Keratinocyte (primary cell): ENCODE data around the gene ZFP90. TPM values are rescaled to one million over a fixed set of nuclear protein-coding genes. Genes with fewer than 3 reads are reported as not detected.
A peak's percentile ranks its signal among the peaks of the same experiment; 100 is the strongest.

Experiments
- DNase-seq: peaks from one replicate; pipeline ENCODE4 v3.0.0-alpha.2; 2011; ENCODE audit warnings: low read depth, missing footprints, low spot score
- FAIRE-seq: peaks from 2 replicates; lab custom pipeline; 2011; peaks lifted over from hg19 to GRCh38; lab: Jason Lieb, UNC
- H2AFZ ChIP-seq: 2 replicates; pipeline ENCODE4 v1.6.0; 2012; ENCODE audit warnings: low read length, control low read depth, inconsistent platforms; ENCODE audit not compliant: control insufficient read depth
- H3K27ac ChIP-seq: 2 replicates; pipeline ENCODE4 v1.5.1; 2011; ENCODE audit warnings: low read length; ENCODE audit not compliant: control insufficient read depth, insufficient read depth
- H3K27me3 ChIP-seq: 3 replicates; pipeline ENCODE4 v1.6.0; 2011; ENCODE audit warnings: low read length; ENCODE audit not compliant: control insufficient read depth, insufficient read depth; ENCODE audit errors: extremely low read depth
- H3K36me3 ChIP-seq, 2 experiments: 2 replicates in 1 of 2; 3 replicates in 1 of 2; pipeline ENCODE4 v1.5.1; 2011; ENCODE audit warnings: low read length in 2 of 2, mild to moderate bottlenecking in 1 of 2; ENCODE audit not compliant: control insufficient read depth in 2 of 2, insufficient read depth in 2 of 2; ENCODE audit errors: extremely low read depth in 1 of 2
- H3K4me1 ChIP-seq: 3 replicates; pipeline ENCODE4 v1.5.1; 2011; ENCODE audit warnings: low read length; ENCODE audit not compliant: control insufficient read depth, insufficient read depth; ENCODE audit errors: extremely low read depth
- H3K4me2 ChIP-seq: 3 replicates; pipeline ENCODE4 v1.6.0; 2011; ENCODE audit warnings: low read depth, low read length; ENCODE audit not compliant: control insufficient read depth, insufficient read depth; ENCODE audit errors: extremely low read depth
- H3K4me3 ChIP-seq, 3 experiments: fragments of 200-600 bp in 1 of 3; sonication (generic) in 1 of 3; 2 replicates in 2 of 3; 3 replicates in 1 of 3; pipeline ENCODE4 v1.5.1; 2011 to 2016; ENCODE audit warnings: low read length in 3 of 3, mild to moderate bottlenecking in 3 of 3, control low read depth in 2 of 3, inconsistent platforms in 1 of 3, low read depth in 1 of 3, mixed read lengths in 1 of 3, mixed run types in 1 of 3, moderate library complexity in 1 of 3; ENCODE audit not compliant: control insufficient read depth in 2 of 3, insufficient read depth in 2 of 3; ENCODE audit errors: extremely low read depth in 1 of 3
- H3K79me2 ChIP-seq: 2 replicates; pipeline ENCODE4 v1.6.0; 2012; ENCODE audit warnings: low read length; ENCODE audit not compliant: control insufficient read depth, insufficient read depth
- H3K9ac ChIP-seq: 3 replicates; pipeline ENCODE4 v1.6.0; 2011; ENCODE audit warnings: low read length; ENCODE audit not compliant: control insufficient read depth, insufficient read depth; ENCODE audit errors: extremely low read depth
- H3K9me1 ChIP-seq: 3 replicates; pipeline ENCODE4 v1.6.0; 2011; ENCODE audit warnings: low read length; ENCODE audit not compliant: control insufficient read depth, insufficient read depth; ENCODE audit errors: extremely low read depth
- H3K9me3 ChIP-seq: 2 replicates; pipeline ENCODE4 v1.5.1; 2012; ENCODE audit warnings: low read depth, low read length; ENCODE audit not compliant: control insufficient read depth
- H4K20me1 ChIP-seq: 3 replicates; pipeline ENCODE4 v1.6.0; 2011; ENCODE audit warnings: low read length; ENCODE audit not compliant: control insufficient read depth, insufficient read depth; ENCODE audit errors: extremely low read depth
- CTCF ChIP-seq, 3 experiments: IDR thresholded peaks in 1 of 3; conservative IDR thresholded peaks in 1 of 3; optimal IDR thresholded peaks in 1 of 3; 2 replicates in 2 of 3; 3 replicates in 1 of 3; pipeline versions ENCODE3 to v1.5.1; 2011; ENCODE audit warnings: low read length in 3 of 3, mild to moderate bottlenecking in 3 of 3, moderate library complexity in 2 of 3, control low read depth in 1 of 3, inconsistent platforms in 1 of 3; ENCODE audit not compliant: insufficient read depth in 2 of 3; ENCODE audit errors: extremely low read depth in 1 of 3
- EZH2 ChIP-seq: IDR thresholded peaks from one replicate; pipeline ENCODE4 v1.6.1; 2012; ENCODE audit warnings: inconsistent platforms, mild to moderate bottlenecking, low read length, moderate library complexity
- dilution Hi-C: fragments of 300-500 bp; cut with MboI; formaldehyde crosslinking; loops from one replicate; pipeline ENCODE4 v1.7.0; 2020; ENCODE audit warnings: low sequenced_read_pairs; ENCODE audit not compliant: extremely low pct_ligation_motif_present
- polyA plus RNA-seq, 5 experiments: library from polyadenylated mRNA; depleted of rRNA in 3 of 5; stranded (reverse) in 3 of 5; stranded (forward) in 1 of 5; unstranded in 1 of 5; fragments of >200 nt; gene quantifications; 1 replicate in 1 of 5; 2 replicates in 3 of 5; 3 replicates in 1 of 5; pipeline versions ENCODE4 v1.2.1 to v1.2.3, GENCODE V29; 2011 to 2012; ENCODE audit warnings: missing spikeins in 2 of 5, low read depth in 1 of 5, low replicate concordance in 1 of 5

ZFP90 gene
- polyA plus RNA-seq, 1 donor (not counting 4 experiments of a cell fraction or from before 2014, with no cell fraction given): 15.3 TPM

- Histone ChIP-seq H3K79me2 (no peaks in the 10 kb centered on the region), H3K4me2 (peak overlapping the region; percentile 92), H3K4me3 (peak overlapping the region in 2 of 3 experiments; percentile 22 to 58), H3K9me1 (no peaks in the 10 kb centered on the region), H3K27ac (peak overlapping the region; percentile 34), H4K20me1 (no peaks in the 10 kb centered on the region), H3K9ac (peak overlapping the region; percentile 24), H3K36me3 (no peaks in the 10 kb centered on the region), H3K27me3 (no peaks in the 10 kb centered on the region), H3K4me1 (peaks cover 13% of the 10 kb centered on the region), H3K9me3 (no peaks in the 10 kb centered on the region), H2AFZ (peak overlapping the region; percentile 90)
- dilution Hi-C loops: no loop called here
- TF ChIP-seq EZH2: no peak
- TF ChIP-seq CTCF (optimal IDR thresholded peaks at IDR 0.05 in 1 of 3, IDR thresholded peaks at IDR 0.05 in 1 of 3, conservative IDR thresholded peaks at IDR 0.05 in 1 of 3; ENCODE audit: extremely low read depth in 1 of 3, insufficient read depth in 2 of 3, low read length in 3 of 3): peak; percentile 91 to 99 (median 93)
- DNase-seq (no peak), FAIRE-seq (peak; percentile 86)
These were observed 10.3 kb upstream of the ZFP90 start for GRCh38 chr16:68528686-68529379.

GRCh38 chr16:68529608-68529930 lies 9.5 kb upstream of the ZFP90 start:
- Histone ChIP-seq H4K20me1 (no peaks in the 10 kb centered on the region), H3K27me3 (no peaks in the 10 kb centered on the region), H3K36me3 (no peaks in the 10 kb centered on the region), H3K4me2 (peak overlapping the region; percentile 92), H3K79me2 (no peaks in the 10 kb centered on the region), H3K4me1 (peaks cover 13% of the 10 kb centered on the region), H2AFZ (peak overlapping the region; percentile 96), H3K27ac (no peak overlapping the region), H3K9ac (peak overlapping the region; percentile 74), H3K4me3 (peak overlapping the region; percentile 80 to 96 (median 82)), H3K9me3 (no peaks in the 10 kb centered on the region), H3K9me1 (no peaks in the 10 kb centered on the region)
- FAIRE-seq: no peak
- no peak for DNase-seq
- dilution Hi-C loops: no loop called here
- no peak for TF ChIP-seq EZH2
- no peak for TF ChIP-seq CTCF (optimal IDR thresholded peaks at IDR 0.05 in 1 of 3, IDR thresholded peaks at IDR 0.05 in 1 of 3, conservative IDR thresholded peaks at IDR 0.05 in 1 of 3; ENCODE audit: extremely low read depth in 1 of 3, insufficient read depth in 2 of 3, low read length in 3 of 3)
